HCT116 (cell line): ENCODE measurements around the gene SLC38A3. TPM values are rescaled to one million over a fixed set of nuclear protein-coding genes. Genes with fewer than 3 reads are reported as not detected.

Experiments
- ATAC-seq: fragments of 200-7000 bp; cut with Tn5 transposase; 2 replicates; pipeline ENCODE4 v1.9.1; 2020; ENCODE audit warnings: mild to moderate bottlenecking, moderate library complexity
- BruUV-seq: library from RNA; stranded (reverse); fragments of 400-500 nt; replicated peaks from 2 replicates; lab custom pipeline; 2021; lab: Mats Ljungman, UMichigan
- CTCF ChIA-PET: fragments of 300-600 bp; sonication (Branson Sonifier 250); formaldehyde crosslinking; loops from one replicate; lab custom pipeline; 2021; ENCODE audit warnings: antibody characterized with exemption; lab: Charles Lee
- POLR2A ChIA-PET: fragments of 300-600, 350-600 bp; sonication (Branson Sonifier 250); formaldehyde crosslinking; loops from one replicate; lab custom pipeline; 2021; ENCODE audit warnings: antibody characterized with exemption; lab: Charles Lee
- RAD21 ChIA-PET, 2 experiments: fragments of 300-600 bp; sonication (Branson Sonifier 250); formaldehyde crosslinking; loops; one replicate each; lab custom pipeline; 2023; ENCODE audit warnings: low total read pairs in 2 of 2; ENCODE audit not compliant: uncharacterized antibody in 2 of 2, unreplicated experiment in 2 of 2, low non-redundant PET in 1 of 2; lab: Charles Lee
- DNase-seq: peaks from one replicate; pipeline ENCODE4 v3.0.0-alpha.2; 2010; ENCODE audit warnings: low read depth, low spot score
- H2AFZ ChIP-seq: fragments of 200-600 bp; shearing (Covaris generic), sonication (generic); 2 replicates; pipeline ENCODE4 v1.6.1; 2017; ENCODE audit warnings: low read depth, mixed run types, mixed read lengths, antibody characterized with exemption, low read length; ENCODE audit not compliant: poor library complexity, severe bottlenecking
- H3K27ac ChIP-seq: 2 replicates; pipeline ENCODE4 v1.5.1; 2012; ENCODE audit warnings: low read depth, low read length
- H3K27me3 ChIP-seq: fragments of 200-600 bp; sonication (generic); 2 replicates; pipeline ENCODE4 v1.6.1; 2016; ENCODE audit warnings: mixed run types, low read length, mixed read lengths; ENCODE audit not compliant: insufficient read depth
- H3K36me3 ChIP-seq, 2 experiments: fragments of 200-500 bp in 1 of 2; fragments of 200-600 bp in 1 of 2; sonication (Bioruptor generic) in 1 of 2; sonication (generic) in 1 of 2; 2 replicates each; pipeline versions ENCODE4 v1.5.1 to v1.6.1; 2014 to 2016; ENCODE audit warnings: low read length in 2 of 2, inconsistent platforms in 1 of 2, mixed read lengths in 1 of 2, mixed run types in 1 of 2; ENCODE audit not compliant: insufficient read depth in 2 of 2, control insufficient read depth in 1 of 2
- H3K4me1 ChIP-seq, 2 experiments: fragments of 200-600 bp in 1 of 2; sonication (generic) in 1 of 2; 2 replicates each; pipeline versions ENCODE4 v1.5.1 to v1.6.1; 2012 to 2017; ENCODE audit warnings: low read length in 2 of 2, inconsistent platforms in 1 of 2, mild to moderate bottlenecking in 1 of 2, mixed read lengths in 1 of 2, mixed run types in 1 of 2, moderate library complexity in 1 of 2; ENCODE audit not compliant: insufficient read depth in 2 of 2, control insufficient read depth in 1 of 2
- H3K4me2 ChIP-seq: fragments of 200-600 bp; sonication (generic); 2 replicates; pipeline ENCODE4 v1.6.1; 2017; ENCODE audit warnings: mixed run types, low read length, mixed read lengths
- H3K4me3 ChIP-seq, 2 experiments: fragments of 200-600 bp in 1 of 2; sonication (generic) in 1 of 2; replicated peaks in 1 of 2; 2 replicates each; pipeline ENCODE4 v1.5.1; 2011 to 2016; ENCODE audit warnings: low read length in 2 of 2, control low read depth in 1 of 2, low read depth in 1 of 2, mild to moderate bottlenecking in 1 of 2, mixed read lengths in 1 of 2, mixed run types in 1 of 2
- H3K79me2 ChIP-seq: fragments of 200-600 bp; sonication (generic); 2 replicates; pipeline ENCODE4 v1.6.1; 2017; ENCODE audit warnings: mild to moderate bottlenecking, mixed run types, low read length, moderate library complexity, mixed read lengths; ENCODE audit not compliant: insufficient read depth
- H3K9ac ChIP-seq: fragments of 200-600 bp; sonication (generic); 2 replicates; pipeline ENCODE4 v1.6.1; 2016; ENCODE audit warnings: low read length, mixed read lengths
- H3K9me2 ChIP-seq: fragments of 200-600 bp; sonication (generic), shearing (Covaris generic); 2 replicates; pipeline ENCODE4 v1.6.1; 2017; ENCODE audit warnings: mixed run types, mild to moderate bottlenecking, moderate library complexity; ENCODE audit not compliant: insufficient read depth
- H3K9me3 ChIP-seq, 2 experiments: fragments of 200-500 bp in 1 of 2; fragments of 200-600 bp in 1 of 2; sonication (Bioruptor generic) in 1 of 2; sonication (generic) in 1 of 2; 2 replicates each; pipeline ENCODE4 v1.6.1; 2014 to 2017; ENCODE audit warnings: low read length in 2 of 2, mixed read lengths in 2 of 2, inconsistent platforms in 1 of 2, low read depth in 1 of 2, mild to moderate bottlenecking in 1 of 2, mixed run types in 1 of 2, moderate library complexity in 1 of 2; ENCODE audit not compliant: control insufficient read depth in 1 of 2, insufficient read depth in 1 of 2
- H4K20me1 ChIP-seq: fragments of 200-600 bp; sonication (generic), shearing (Covaris generic); 2 replicates; pipeline ENCODE4 v1.6.1; 2017; ENCODE audit warnings: mixed run types, mild to moderate bottlenecking, moderate library complexity; ENCODE audit not compliant: insufficient read depth
- EGR1 ChIP-seq: IDR thresholded peaks from 2 replicates; pipeline ENCODE4 v1.6.1; 2012; ENCODE audit warnings: low read depth
- ELF1 ChIP-seq: IDR thresholded peaks from 2 replicates; pipeline ENCODE4 v1.6.1; 2012; ENCODE audit warnings: low read depth, borderline replicate concordance
- EZH2phosphoT487 ChIP-seq: fragments of 200-600 bp; IDR thresholded peaks from 2 replicates; pipeline ENCODE4 v1.6.1; 2018; ENCODE audit warnings: antibody characterized with exemption, borderline replicate concordance
- POLR2AphosphoS5 ChIP-seq: IDR thresholded peaks from 2 replicates; pipeline ENCODE4 v1.6.1; 2011; ENCODE audit warnings: mild to moderate bottlenecking, low read depth, low read length, moderate library complexity
- SIN3A ChIP-seq: IDR thresholded peaks from 2 replicates; pipeline ENCODE4 v1.6.1; 2012; ENCODE audit warnings: low read depth
- SRF ChIP-seq: IDR thresholded peaks from 2 replicates; pipeline ENCODE4 v1.6.1; 2012; ENCODE audit warnings: low read depth
- YY1 ChIP-seq: IDR thresholded peaks from 2 replicates; pipeline ENCODE4 v1.6.1; 2011; ENCODE audit warnings: low read length, low read depth, moderate library complexity, mild to moderate bottlenecking; ENCODE audit not compliant: insufficient replicate concordance; ENCODE audit errors: extremely low read depth
- ZNF274 ChIP-seq: fragments of 200-500 bp; sonication (Bioruptor generic); IDR thresholded peaks from 2 replicates; pipeline ENCODE4 v1.6.1; 2014; ENCODE audit warnings: mild to moderate bottlenecking, low read depth, low read length, inconsistent platforms
- intact Hi-C: fragments of 100-400 bp; cut with micrococcal nuclease; formaldehyde crosslinking; loops from 2 replicates; pipeline ENCODE4 v1.10.0; 2022
- total RNA-seq: library from RNA; stranded (reverse); gene quantifications from one replicate; pipeline ENCODE4 v1.2.1, GENCODE V29; 2021; ENCODE audit not compliant: unreplicated experiment
- TF ChIP-seq, protein P1 (sequence below): IDR thresholded peaks from 2 replicates; pipeline ENCODE4 v1.6.1; 2011; ENCODE audit warnings: mild to moderate bottlenecking, low read length, moderate library complexity; ENCODE audit not compliant: insufficient replicate concordance; ENCODE audit errors: extremely low read depth
- TF ChIP-seq, protein P2 (sequence below): IDR thresholded peaks from 2 replicates; pipeline ENCODE4 v1.6.1; 2012
- TF ChIP-seq, protein P3 (sequence below), 3 experiments: fragments of 200-600 bp in 1 of 3; sonication (generic) in 1 of 3; IDR thresholded peaks in 2 of 3; conservative IDR thresholded peaks in 1 of 3; 2 replicates each; pipeline ENCODE4 v1.5.1; 2012 to 2017; ENCODE audit warnings: low read depth in 2 of 3, low read length in 2 of 3, antibody characterized with exemption in 1 of 3, borderline replicate concordance in 1 of 3, control low read depth in 1 of 3, mild to moderate bottlenecking in 1 of 3, mixed read lengths in 1 of 3, mixed run types in 1 of 3, moderate library complexity in 1 of 3; ENCODE audit not compliant: insufficient read depth in 1 of 3

SLC38A3 gene
- total RNA-seq, 1 experiment from 2014 or later = 3.1 TPM

DNA sequence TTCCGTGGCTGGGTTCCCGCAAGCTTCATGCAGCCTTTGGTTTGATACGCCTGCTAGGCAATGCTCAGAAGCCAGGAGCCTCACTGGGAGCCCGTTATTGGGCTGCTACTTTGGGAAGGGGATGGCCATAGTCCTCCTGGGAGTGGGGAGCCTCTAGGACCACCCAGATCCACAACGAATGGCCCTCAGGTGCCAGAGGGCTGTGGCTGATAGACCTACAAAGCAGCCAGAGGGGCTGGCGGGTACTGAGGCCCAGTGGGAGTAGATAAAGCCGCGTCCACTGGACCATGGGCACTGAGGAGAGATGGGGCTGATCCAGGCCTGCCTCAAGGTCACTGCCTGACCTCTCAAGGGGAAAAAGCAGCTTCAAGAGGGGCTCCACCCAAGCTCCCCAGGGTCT is 12.9 kb upstream of the SLC38A3 start:
- RAD21 ChIA-PET = interaction anchor here in 1 of 2 experiments (0.7 to 1.1 kb wide), 2 partner anchors 35 to 118 kb away, joined by 3 read pairs; no protein-coding TSS in a partner anchor
- no peaks in the 10 kb centered on the region for H3K9me2 ChIP-seq
- H3K9me3 ChIP-seq = no peaks in the 10 kb centered on the region
- no peaks in the 10 kb centered on the region for H3K36me3 ChIP-seq
- POLR2A ChIA-PET = no interaction called here
- H3K4me1 ChIP-seq = peaks cover 8 to 26% of the 10 kb centered on the region in 2 experiments; a peak in 3 of 4 replicates
- no TSS peak for BruUV-seq
- H3K27ac ChIP-seq = no peak overlapping the region
- no peaks in the 10 kb centered on the region for H3K79me2 ChIP-seq
- H4K20me1 ChIP-seq = no peaks in the 10 kb centered on the region
- DNase-seq (no peak), ATAC-seq (no peak)
- H3K4me2 ChIP-seq = no peak overlapping the region
- no peak overlapping the region for H3K4me3 ChIP-seq
- no peak overlapping the region for H3K9ac ChIP-seq
- CTCF ChIA-PET = interaction anchor here (0.7 to 5.8 kb wide), 4 partner anchors 10 to 71 kb away, joined by 3 to 164 read pairs (median 6); no protein-coding TSS in a partner anchor
- H3K27me3 ChIP-seq = no peaks in the 10 kb centered on the region
- TF ChIP-seq, protein P1, sequence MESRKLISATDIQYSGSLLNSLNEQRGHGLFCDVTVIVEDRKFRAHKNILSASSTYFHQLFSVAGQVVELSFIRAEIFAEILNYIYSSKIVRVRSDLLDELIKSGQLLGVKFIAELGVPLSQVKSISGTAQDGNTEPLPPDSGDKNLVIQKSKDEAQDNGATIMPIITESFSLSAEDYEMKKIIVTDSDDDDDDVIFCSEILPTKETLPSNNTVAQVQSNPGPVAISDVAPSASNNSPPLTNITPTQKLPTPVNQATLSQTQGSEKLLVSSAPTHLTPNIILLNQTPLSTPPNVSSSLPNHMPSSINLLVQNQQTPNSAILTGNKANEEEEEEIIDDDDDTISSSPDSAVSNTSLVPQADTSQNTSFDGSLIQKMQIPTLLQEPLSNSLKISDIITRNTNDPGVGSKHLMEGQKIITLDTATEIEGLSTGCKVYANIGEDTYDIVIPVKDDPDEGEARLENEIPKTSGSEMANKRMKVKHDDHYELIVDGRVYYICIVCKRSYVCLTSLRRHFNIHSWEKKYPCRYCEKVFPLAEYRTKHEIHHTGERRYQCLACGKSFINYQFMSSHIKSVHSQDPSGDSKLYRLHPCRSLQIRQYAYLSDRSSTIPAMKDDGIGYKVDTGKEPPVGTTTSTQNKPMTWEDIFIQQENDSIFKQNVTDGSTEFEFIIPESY = no peak
- no peak for TF ChIP-seq EGR1
- TF ChIP-seq POLR2AphosphoS5 = no peak
- TF ChIP-seq, protein P2, sequence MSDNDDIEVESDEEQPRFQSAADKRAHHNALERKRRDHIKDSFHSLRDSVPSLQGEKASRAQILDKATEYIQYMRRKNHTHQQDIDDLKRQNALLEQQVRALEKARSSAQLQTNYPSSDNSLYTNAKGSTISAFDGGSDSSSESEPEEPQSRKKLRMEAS = no peak
- TF ChIP-seq, protein P3, sequence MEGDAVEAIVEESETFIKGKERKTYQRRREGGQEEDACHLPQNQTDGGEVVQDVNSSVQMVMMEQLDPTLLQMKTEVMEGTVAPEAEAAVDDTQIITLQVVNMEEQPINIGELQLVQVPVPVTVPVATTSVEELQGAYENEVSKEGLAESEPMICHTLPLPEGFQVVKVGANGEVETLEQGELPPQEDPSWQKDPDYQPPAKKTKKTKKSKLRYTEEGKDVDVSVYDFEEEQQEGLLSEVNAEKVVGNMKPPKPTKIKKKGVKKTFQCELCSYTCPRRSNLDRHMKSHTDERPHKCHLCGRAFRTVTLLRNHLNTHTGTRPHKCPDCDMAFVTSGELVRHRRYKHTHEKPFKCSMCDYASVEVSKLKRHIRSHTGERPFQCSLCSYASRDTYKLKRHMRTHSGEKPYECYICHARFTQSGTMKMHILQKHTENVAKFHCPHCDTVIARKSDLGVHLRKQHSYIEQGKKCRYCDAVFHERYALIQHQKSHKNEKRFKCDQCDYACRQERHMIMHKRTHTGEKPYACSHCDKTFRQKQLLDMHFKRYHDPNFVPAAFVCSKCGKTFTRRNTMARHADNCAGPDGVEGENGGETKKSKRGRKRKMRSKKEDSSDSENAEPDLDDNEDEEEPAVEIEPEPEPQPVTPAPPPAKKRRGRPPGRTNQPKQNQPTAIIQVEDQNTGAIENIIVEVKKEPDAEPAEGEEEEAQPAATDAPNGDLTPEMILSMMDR (IDR thresholded peaks at IDR 0.05 in 2 of 3, conservative IDR thresholded peaks at IDR 0.05 in 1 of 3; ENCODE audit: borderline replicate concordance in 1 of 3, insufficient read depth in 1 of 3, low read depth in 2 of 3, low read length in 2 of 3) = no peak
- TF ChIP-seq ELF1 = no peak
- no peak for TF ChIP-seq EZH2phosphoT487
- TF ChIP-seq ZNF274 = no peak
- no peak for TF ChIP-seq SIN3A
- TF ChIP-seq YY1 = no peak
- TF ChIP-seq SRF = no peak
- intact Hi-C loops = loop anchor here (1.0 to 2.0 kb wide), 2 partner anchors 65 to 82 kb away; no protein-coding TSS in a partner anchor
- no peak overlapping the region for H2AFZ ChIP-seq
